ENCODE measurements around the gene SERPINE3. TPM values are rescaled to one million over a fixed set of nuclear protein-coding genes. Genes with fewer than 3 reads are reported as not detected.

The SERPINE3 gene
- polyA plus RNA-seq, result not detected

DNA sequence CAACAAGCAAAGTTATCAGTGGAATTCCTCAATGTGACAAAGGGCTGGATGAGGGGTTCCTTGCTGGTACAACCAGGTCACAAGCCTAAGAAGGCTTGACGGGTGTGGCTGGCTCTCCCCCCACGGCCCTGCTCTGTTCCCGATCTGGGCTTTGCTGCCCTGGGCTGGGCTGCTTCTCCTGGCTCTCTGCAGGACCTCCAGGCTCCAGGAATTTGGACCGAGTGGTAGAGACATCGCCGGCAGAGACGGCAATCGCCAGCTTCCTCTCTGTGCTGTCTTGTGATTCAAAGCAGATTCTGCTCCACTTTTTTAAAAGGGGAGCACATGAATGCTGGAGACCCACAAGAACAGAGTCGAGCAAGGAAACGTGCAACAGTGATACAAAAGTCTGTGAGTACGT lies at the start of gene SERPINE3:
TSS of gene SERPINE3 (plus strand) at position 338 of the 400 bp plus-strand sequence. CDS start 1,401 bp downstream, outside the sequence.
- H3K36me3 Mint-ChIP-seq, result no peaks in the 10 kb centered on the region
- H3K27ac Mint-ChIP-seq, result peak within 1 kb of the TSS in 1 of 3 donors; percentile 22
- H3K9me3 Mint-ChIP-seq, result no peaks in the 10 kb centered on the region
- H3K4me1 Mint-ChIP-seq, result no peaks in the 10 kb centered on the region
- H3K4me3 Mint-ChIP-seq, result no peak within 1 kb of the TSS
- peaks cover 3% of the 10 kb centered on the region for H3K27me3 Mint-ChIP-seq

- Mint-ChIP-seq H3K4me3 (no peak overlapping the region), H3K36me3 (no peaks in the 10 kb centered on the region), H3K4me1 (no peaks in the 10 kb centered on the region), H3K27ac (no peak overlapping the region), H3K9me3 (no peaks in the 10 kb centered on the region), H3K27me3 (peaks cover 3% of the 10 kb centered on the region)
These were observed 48.1 kb upstream of the SERPINE3 start for GRCh38 chr13:51291341-51291740.

DNA sequence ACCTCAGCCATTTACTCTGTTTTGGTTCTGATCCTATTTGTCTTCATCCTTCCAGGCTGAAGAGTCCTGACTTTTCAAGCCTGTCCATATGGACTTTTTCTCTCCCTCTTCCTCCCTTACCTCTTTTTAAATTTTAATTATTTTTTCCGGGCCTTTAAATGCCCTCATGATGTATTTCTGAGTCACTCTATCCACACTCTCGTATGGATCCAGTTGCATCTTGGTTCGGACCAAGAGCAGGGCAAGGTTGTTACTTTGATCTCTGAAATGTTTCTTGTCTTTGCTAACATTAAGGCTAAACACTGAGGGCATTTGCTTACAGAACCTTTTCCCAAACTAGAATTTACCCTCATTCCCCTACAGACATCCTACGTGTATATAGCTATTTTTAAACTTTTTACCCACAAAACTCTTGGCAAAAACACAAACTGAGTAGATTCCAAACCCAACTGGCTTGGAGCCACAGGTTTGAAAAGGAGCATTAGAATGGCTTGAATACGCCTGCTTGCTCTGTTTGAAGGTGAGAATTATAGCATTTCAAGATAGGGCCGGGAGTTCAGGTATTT lies 47.4 kb upstream of the SERPINE3 start:
- H3K27me3 Mint-ChIP-seq, result peaks cover 3% of the 10 kb centered on the region
- H3K9me3 Mint-ChIP-seq, result no peaks in the 10 kb centered on the region
- no peaks in the 10 kb centered on the region for H3K36me3 Mint-ChIP-seq
- H3K4me3 Mint-ChIP-seq, result no peak overlapping the region
- H3K27ac Mint-ChIP-seq, result no peak overlapping the region
- no peaks in the 10 kb centered on the region for H3K4me1 Mint-ChIP-seq

- no peaks in the 10 kb centered on the region for H3K36me3 Mint-ChIP-seq
- H3K27ac Mint-ChIP-seq, result no peak overlapping the region
- no peak overlapping the region for H3K4me3 Mint-ChIP-seq
- no peaks in the 10 kb centered on the region for H3K27me3 Mint-ChIP-seq
- H3K4me1 Mint-ChIP-seq, result peaks cover 0 to 2% (median 0%) of the 10 kb centered on the region in 3 donors
- H3K9me3 Mint-ChIP-seq, result no peaks in the 10 kb centered on the region
These were observed 41.9 kb upstream of the SERPINE3 start for GRCh38 chr13:51297556-51297955.

GRCh38 chr13:51298812-51299211 lies 40.7 kb upstream of the SERPINE3 start:
- no peaks in the 10 kb centered on the region for H3K36me3 Mint-ChIP-seq
- peaks cover 0 to 2% (median 0%) of the 10 kb centered on the region in 3 donors for H3K4me1 Mint-ChIP-seq
- H3K27me3 Mint-ChIP-seq, result no peaks in the 10 kb centered on the region
- H3K9me3 Mint-ChIP-seq, result no peaks in the 10 kb centered on the region
- peak overlapping the region in 1 of 3 donors; percentile 47 for H3K27ac Mint-ChIP-seq
- H3K4me3 Mint-ChIP-seq, result no peak overlapping the region

GRCh38 chr13:51303063-51303552 lies 36.4 kb upstream of the SERPINE3 start:
- H3K27ac Mint-ChIP-seq, result no peak overlapping the region
- H3K36me3 Mint-ChIP-seq, result no peaks in the 10 kb centered on the region
- no peaks in the 10 kb centered on the region for H3K27me3 Mint-ChIP-seq
- H3K9me3 Mint-ChIP-seq, result no peaks in the 10 kb centered on the region
- no peak overlapping the region for H3K4me3 Mint-ChIP-seq
- no peaks in the 10 kb centered on the region for H3K4me1 Mint-ChIP-seq

DNA sequence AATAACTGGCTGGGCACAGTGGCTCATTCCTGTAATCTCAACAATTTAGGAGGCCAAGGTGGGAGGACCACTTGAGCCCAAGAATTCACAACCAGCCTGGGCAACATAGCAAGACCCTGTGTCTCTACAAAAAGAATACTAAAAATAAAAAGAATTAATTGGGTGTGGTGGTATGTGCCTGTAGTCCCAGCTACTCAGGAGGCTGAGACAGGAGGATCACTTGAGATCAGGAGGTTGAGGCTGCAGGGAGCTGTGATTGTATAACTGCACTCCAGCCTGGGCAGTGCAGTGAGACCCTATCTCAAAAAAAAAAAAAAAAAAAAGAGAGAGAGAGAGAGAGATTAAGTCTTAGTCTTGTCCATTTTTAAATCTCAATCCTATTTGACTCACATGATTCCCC lies 35.6 kb upstream of the SERPINE3 start:
- no peak overlapping the region for H3K27ac Mint-ChIP-seq
- no peaks in the 10 kb centered on the region for H3K9me3 Mint-ChIP-seq
- H3K36me3 Mint-ChIP-seq, result no peaks in the 10 kb centered on the region
- H3K4me3 Mint-ChIP-seq, result no peak overlapping the region
- H3K4me1 Mint-ChIP-seq, result no peaks in the 10 kb centered on the region
- no peaks in the 10 kb centered on the region for H3K27me3 Mint-ChIP-seq

DNA sequence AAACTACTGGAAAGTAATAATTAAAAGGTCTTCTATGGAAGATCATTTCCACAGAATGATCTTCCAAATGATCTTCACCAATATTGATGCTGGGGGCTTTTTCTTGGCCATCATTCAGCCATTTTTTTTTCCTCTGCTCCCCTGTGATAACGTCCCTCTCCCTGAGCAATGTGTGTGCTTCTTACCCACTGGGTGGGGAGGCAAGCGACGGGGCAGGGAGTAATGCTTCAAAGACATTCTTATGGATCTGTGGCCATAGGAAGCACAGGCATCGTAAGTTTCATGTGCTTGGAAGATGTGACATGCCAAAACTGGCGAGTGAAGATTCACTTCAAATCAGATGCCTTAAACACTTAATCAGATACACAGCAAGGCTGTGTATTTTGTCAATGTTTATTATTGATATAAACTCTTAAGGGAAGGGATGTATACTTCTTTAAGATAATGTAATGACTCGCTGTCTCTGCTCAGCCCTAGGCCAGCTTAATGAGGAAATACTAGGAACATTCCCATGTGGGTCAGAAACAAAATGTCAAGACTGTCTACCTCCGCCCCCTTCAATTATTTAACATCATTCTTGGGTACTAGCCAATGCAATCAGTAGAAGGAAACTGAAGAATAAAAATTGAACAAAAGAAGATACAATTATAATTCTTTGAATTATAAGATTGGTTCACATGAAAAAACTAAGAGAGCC lies 34.1 kb upstream of the SERPINE3 start:
- no peaks in the 10 kb centered on the region for H3K9me3 Mint-ChIP-seq
- H3K36me3 Mint-ChIP-seq, result no peaks in the 10 kb centered on the region
- no peak overlapping the region for H3K27ac Mint-ChIP-seq
- H3K4me1 Mint-ChIP-seq, result no peaks in the 10 kb centered on the region
- H3K4me3 Mint-ChIP-seq, result no peak overlapping the region
- H3K27me3 Mint-ChIP-seq, result no peaks in the 10 kb centered on the region

DNA sequence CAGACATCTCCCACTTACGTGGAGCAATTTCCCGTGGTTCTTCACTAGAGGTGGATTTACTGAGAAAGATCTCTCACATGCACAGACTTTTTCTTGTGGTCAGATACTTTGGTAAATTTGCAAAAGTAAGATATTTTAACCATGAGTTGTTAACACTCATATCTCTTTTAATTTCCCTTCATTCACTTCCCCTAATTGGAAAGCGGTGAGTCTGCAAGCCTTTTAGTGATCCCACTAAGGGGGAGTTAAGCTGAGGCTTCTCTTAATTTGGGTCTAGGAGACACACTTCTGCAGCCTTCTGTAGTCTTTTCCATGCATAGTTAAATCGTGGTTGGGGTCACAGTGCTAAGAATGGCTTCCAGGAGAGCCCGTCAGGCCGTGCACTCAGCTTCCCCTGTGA lies 30.7 kb upstream of the SERPINE3 start:
- H3K36me3 Mint-ChIP-seq, result no peaks in the 10 kb centered on the region
- H3K27me3 Mint-ChIP-seq, result peaks cover 10% of the 10 kb centered on the region
- H3K9me3 Mint-ChIP-seq, result no peaks in the 10 kb centered on the region
- H3K4me1 Mint-ChIP-seq, result no peaks in the 10 kb centered on the region
- no peak overlapping the region for H3K27ac Mint-ChIP-seq
- H3K4me3 Mint-ChIP-seq, result no peak overlapping the region

DNA sequence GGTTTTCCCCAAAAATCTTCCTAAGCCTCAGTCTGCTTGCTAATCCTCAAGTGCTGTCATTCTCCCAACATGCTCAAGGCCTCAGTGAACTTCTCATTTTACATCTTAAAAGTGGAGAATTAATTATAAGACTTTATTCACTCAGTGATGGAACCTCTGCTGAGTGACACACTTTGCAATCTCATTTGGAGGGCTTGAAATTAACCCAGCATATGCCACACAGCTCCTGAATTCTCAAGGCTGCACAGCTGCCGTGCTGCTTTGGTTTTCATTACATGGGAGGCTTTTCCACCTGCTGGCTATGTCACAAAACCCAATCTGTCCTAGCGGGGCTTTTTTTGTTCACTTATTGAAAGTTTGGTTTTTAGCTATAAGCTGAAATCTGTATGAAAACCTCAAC lies 28.3 kb upstream of the SERPINE3 start:
- Mint-ChIP-seq H3K36me3 (no peaks in the 10 kb centered on the region), H3K4me3 (no peak overlapping the region), H3K4me1 (no peaks in the 10 kb centered on the region), H3K27ac (no peak overlapping the region), H3K27me3 (peaks cover 10% of the 10 kb centered on the region), H3K9me3 (no peaks in the 10 kb centered on the region)

DNA sequence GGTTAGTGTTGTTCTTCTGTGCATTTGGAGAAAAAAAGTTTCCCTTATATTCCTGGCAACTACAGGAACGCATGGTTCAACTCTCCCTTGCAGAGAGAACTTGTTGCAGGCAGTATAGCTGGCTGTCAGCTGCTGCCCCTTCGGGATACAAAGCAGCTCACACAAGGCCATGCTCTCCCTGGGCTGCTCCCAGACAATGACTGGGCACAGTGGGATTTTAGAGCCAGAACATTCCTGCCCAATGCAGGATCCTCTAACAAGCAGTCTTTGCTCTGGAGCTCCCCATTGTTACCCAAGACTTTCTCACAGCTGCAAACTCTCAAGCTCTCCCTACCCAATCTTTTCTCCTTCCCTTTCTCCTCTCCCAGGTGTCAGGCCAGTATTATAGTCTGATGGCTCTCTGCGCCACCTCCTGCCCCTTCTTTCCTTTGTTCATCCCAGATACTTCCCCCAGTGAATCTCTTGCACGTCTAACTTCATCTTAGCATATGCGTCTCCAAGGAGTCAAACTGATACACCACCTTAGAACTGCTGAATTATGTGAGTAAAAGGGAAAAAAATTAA lies 27.5 kb upstream of the SERPINE3 start:
- Mint-ChIP-seq H3K9me3 (no peaks in the 10 kb centered on the region), H3K36me3 (no peaks in the 10 kb centered on the region), H3K4me3 (no peak overlapping the region), H3K27ac (no peak overlapping the region), H3K4me1 (no peaks in the 10 kb centered on the region), H3K27me3 (peaks cover 10% of the 10 kb centered on the region)

GRCh38 chr13:51313619-51314018 lies 25.9 kb upstream of the SERPINE3 start:
- no peaks in the 10 kb centered on the region for H3K9me3 Mint-ChIP-seq
- H3K27ac Mint-ChIP-seq, result no peak overlapping the region
- no peaks in the 10 kb centered on the region for H3K4me1 Mint-ChIP-seq
- no peak overlapping the region for H3K4me3 Mint-ChIP-seq
- H3K36me3 Mint-ChIP-seq, result no peaks in the 10 kb centered on the region
- H3K27me3 Mint-ChIP-seq, result peaks cover 10% of the 10 kb centered on the region

- no peaks in the 10 kb centered on the region for H3K4me1 Mint-ChIP-seq
- peaks cover 3% of the 10 kb centered on the region for H3K27me3 Mint-ChIP-seq
- no peaks in the 10 kb centered on the region for H3K36me3 Mint-ChIP-seq
- no peak overlapping the region for H3K4me3 Mint-ChIP-seq
- no peaks in the 10 kb centered on the region for H3K9me3 Mint-ChIP-seq
- H3K27ac Mint-ChIP-seq, result no peak overlapping the region
These were observed 22.2 kb upstream of the SERPINE3 start for GRCh38 chr13:51317262-51317661.

DNA sequence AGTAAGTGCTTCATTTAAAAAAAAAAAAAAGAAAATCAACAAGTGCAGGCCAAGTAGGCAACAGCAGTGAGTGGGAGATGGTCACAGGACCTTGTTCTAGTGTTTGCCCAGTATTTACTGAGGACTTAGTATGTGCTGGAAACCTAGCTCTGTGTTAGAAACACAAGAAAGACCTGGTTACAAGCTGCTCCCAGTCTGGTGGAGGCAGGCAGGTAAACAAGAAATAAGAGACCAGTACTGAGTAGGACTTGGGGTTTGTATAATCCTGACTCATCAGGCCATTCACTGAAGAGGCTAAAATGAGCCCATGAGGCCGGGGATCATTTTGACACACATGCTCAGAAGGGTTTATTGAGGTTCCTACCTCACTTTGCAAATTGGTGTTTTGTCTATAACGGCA lies 21.5 kb upstream of the SERPINE3 start:
- Mint-ChIP-seq H3K4me3 (no peak overlapping the region), H3K36me3 (no peaks in the 10 kb centered on the region), H3K27ac (no peak overlapping the region), H3K9me3 (no peaks in the 10 kb centered on the region), H3K27me3 (peaks cover 2% of the 10 kb centered on the region), H3K4me1 (no peaks in the 10 kb centered on the region)

- Mint-ChIP-seq H3K27ac (no peak overlapping the region), H3K4me3 (no peak overlapping the region), H3K27me3 (no peaks in the 10 kb centered on the region), H3K4me1 (no peaks in the 10 kb centered on the region), H3K36me3 (no peaks in the 10 kb centered on the region), H3K9me3 (no peaks in the 10 kb centered on the region)
These were observed 20.6 kb upstream of the SERPINE3 start for GRCh38 chr13:51318876-51319275.

DNA sequence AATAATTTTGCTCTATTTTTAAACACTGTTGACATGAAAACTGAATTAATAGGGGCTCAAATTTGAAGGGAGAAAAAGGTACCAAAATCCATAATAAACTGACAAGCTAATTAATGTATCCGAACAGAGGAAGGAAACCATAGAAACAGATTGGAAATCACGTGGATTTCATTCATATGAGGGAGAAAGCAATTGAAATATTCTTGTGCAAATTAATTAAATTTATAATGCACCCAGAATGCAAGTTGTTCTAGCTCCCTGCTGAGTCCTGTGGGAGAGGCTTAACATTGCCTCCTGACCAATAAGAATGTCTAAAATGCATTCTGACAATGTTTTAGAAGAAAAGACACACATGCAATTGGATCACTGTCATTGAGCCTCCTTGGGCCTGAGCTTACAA lies 17.7 kb upstream of the SERPINE3 start:
- no peaks in the 10 kb centered on the region for H3K9me3 Mint-ChIP-seq
- H3K4me1 Mint-ChIP-seq, result peaks cover 0 to 8% (median 7%) of the 10 kb centered on the region in 3 donors
- H3K4me3 Mint-ChIP-seq, result no peak overlapping the region

More for the DNA sequence above, 17.7 kb upstream of the SERPINE3 start:
- Mint-ChIP-seq H3K27ac (no peak overlapping the region), H3K27me3 (no peaks in the 10 kb centered on the region), H3K36me3 (no peaks in the 10 kb centered on the region)
